ENCODE data around the gene C14orf119. TPM values are rescaled to one million over a fixed set of nuclear protein-coding genes. Genes with fewer than 3 reads are reported as not detected.

C14orf119 gene
- total and polyA plus RNA-seq, 9 of the 15 experiments (the other 6 are each of a cell fraction or from before 2014, with no cell fraction given), result 36.7 to 251 (median 51.8) TPM

DNA sequence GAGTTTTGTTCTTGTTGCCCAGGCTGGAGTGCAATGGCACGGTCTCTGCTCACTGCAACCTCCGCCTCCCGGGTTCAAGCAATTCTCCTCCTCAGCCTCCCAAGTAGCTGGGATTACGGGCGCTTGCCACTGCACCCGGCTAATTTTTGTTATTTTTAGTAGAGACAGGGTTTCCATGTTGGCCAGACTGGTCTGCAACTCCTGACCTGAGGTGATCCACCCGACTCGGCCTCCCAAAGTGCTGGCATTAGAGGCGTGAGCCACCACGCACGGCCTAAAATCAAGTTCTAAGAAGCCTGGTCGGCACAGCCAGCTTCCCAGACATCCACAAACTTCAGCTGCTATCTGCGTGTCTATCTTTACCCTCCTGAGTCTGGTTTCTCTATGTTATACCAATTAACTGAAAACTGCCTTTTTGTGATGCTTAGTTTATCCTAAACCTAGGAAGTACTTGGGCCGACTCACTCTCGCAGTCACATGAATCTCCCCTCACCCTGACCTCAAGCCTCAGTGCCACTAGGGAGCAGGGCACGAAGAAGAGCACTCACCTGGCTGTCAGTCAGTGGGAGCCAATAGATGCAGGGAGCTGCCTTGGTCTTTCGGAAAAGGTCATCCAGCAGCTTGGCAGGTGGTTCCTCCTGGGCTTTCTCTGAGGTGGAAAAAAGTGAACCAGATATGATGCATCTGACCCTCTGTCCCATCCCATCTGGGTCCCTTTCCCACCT, 34.6 kb upstream of the C14orf119 start (continued):
- TF ChIP-seq PHB2 (IDR thresholded peaks at IDR 0.05; ENCODE audit: low read depth) (no peak), HDGF (IDR thresholded peaks at IDR 0.05) (no peak), KDM4B (IDR thresholded peaks at IDR 0.05; ENCODE audit: borderline replicate concordance in 2 of 2, low read depth in 1 of 2) (no peak), HOXB6 (CRISPR knock-in tag; IDR thresholded peaks at IDR 0.05; ENCODE audit: borderline replicate concordance) (no peak)

DNA sequence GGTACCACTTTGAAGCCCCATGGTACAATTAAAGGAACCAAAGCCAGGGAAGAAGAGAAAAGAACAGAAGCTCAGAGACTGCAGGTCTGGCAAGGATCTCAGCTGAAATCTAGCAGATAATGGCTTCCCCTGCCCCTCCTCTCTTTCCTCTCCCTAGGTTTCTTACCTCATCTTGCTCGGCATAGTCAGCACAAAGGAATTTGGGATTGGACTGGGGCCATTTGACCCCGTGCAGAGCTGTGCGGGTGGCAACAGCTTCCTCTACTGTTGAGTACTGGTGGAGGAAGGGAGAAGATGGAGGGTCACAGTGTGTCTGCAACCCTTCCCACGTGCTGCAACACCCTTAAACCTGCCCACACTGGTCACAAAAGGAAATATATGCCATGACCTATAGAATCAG, 33.3 kb upstream of the C14orf119 start:
- no peaks in the 10 kb centered on the region for H3K27me3 ChIP-seq (ENCODE audit: control insufficient read depth in 2 of 2, insufficient read depth in 2 of 2, low read length in 2 of 2)
- CTCF ChIA-PET (ENCODE audit: low intra/inter-chr PET ratio), result no interaction called here
- peaks cover 80% of the 10 kb centered on the region for H3K36me3 ChIP-seq (ENCODE audit: control insufficient read depth, insufficient read depth, low read length)
- DNase-seq (ENCODE audit: extremely low read depth in 1 of 4, low spot score in 3 of 4), result no peak
- no peak overlapping the region for H3K4me3 ChIP-seq
- 0 out of 2 replicates have a peak, but pooled peaks cover 2% of the 10 kb centered on the region for H4K20me1 ChIP-seq (replicated peaks; ENCODE audit: control insufficient read depth, insufficient read depth, low read length)
- BruUV-seq (replicated peaks), result no TSS peak
- peaks cover 5% of the 10 kb centered on the region for H3K9me1 ChIP-seq (ENCODE audit: control insufficient read depth, insufficient read depth, low read length)
- H3K27ac ChIP-seq (ENCODE audit: extremely low read depth, low read depth, low read length), result no peak overlapping the region; the same call in 2 of the 3 replicates
- H3K4me2 ChIP-seq (ENCODE audit: insufficient read depth, low read length), result no peak overlapping the region
- no peak overlapping the region for H3K9ac ChIP-seq (ENCODE audit: insufficient read depth in 1 of 2, low read depth in 2 of 2, low read length in 2 of 2)
- H3K4me1 ChIP-seq (replicated peaks in 1 of 2; ENCODE audit: control insufficient read depth in 2 of 2, insufficient read depth in 2 of 2, low read length in 2 of 2), result peaks cover 2 to 17% of the 10 kb centered on the region in 2 experiments; a peak in 4 of 5 replicates
- H3K79me2 ChIP-seq (ENCODE audit: control insufficient read depth, insufficient read depth, low read length), result peaks cover 17% of the 10 kb centered on the region
- no peak overlapping the region for H2AFZ ChIP-seq (ENCODE audit: low read depth, low read length)
- intact Hi-C loops (cut with micrococcal nuclease), result no loop called here
- no peaks in the 10 kb centered on the region for H3K9me3 ChIP-seq (replicated peaks; ENCODE audit: control insufficient read depth, insufficient read depth, low read depth, low read length)
- FAIRE-seq, result no peak
- POLR2A ChIA-PET, result interaction anchor here (1.1 to 1.8 kb wide), 3 partner anchors 8 to 67 kb away, joined by 4 to 10 read pairs (median 5); partner anchors contain the start of genes ACIN1 and C14orf119
- 25% methylated on average over 4 of the region's 4 CpGs for WGBS (ENCODE audit: insufficient coverage, low coverage, missing lambda C conversion rate)
- no peak for ATAC-seq
- in situ Hi-C loops (cut with MboI), result no loop called here
- TF ChIP-seq PCBP2 (IDR thresholded peaks at IDR 0.05; ENCODE audit: low read depth, low read length, poor library complexity, severe bottlenecking) (no peak), ELF1 (tag; IDR thresholded peaks at IDR 0.05) (no peak), ESRRA (IDR thresholded peaks at IDR 0.05; ENCODE audit: borderline replicate concordance, low read depth) (no peak), BDP1 (IDR thresholded peaks at IDR 0.05; ENCODE audit: insufficient read depth, insufficient read length) (no peak), SRSF7 (optimal IDR thresholded peaks at IDR 0.05; ENCODE audit: low read depth, low read length) (no peak), ZNF197 (CRISPR knock-in tag; IDR thresholded peaks at IDR 0.05; ENCODE audit: low read depth) (no peak), ZNF830 (CRISPR knock-in tag; IDR thresholded peaks at IDR 0.05) (no peak), CBX1 (IDR thresholded peaks at IDR 0.05; ENCODE audit: low read depth) (no peak), RUNX1 (IDR thresholded peaks at IDR 0.05; ENCODE audit: low read depth) (no peak), EGR1 (conservative IDR thresholded peaks at IDR 0.05) (no peak), TCFL5 (CRISPR knock-in tag; conservative IDR thresholded peaks at IDR 0.05) (no peak)
- TF ChIP-seq, protein P1, sequence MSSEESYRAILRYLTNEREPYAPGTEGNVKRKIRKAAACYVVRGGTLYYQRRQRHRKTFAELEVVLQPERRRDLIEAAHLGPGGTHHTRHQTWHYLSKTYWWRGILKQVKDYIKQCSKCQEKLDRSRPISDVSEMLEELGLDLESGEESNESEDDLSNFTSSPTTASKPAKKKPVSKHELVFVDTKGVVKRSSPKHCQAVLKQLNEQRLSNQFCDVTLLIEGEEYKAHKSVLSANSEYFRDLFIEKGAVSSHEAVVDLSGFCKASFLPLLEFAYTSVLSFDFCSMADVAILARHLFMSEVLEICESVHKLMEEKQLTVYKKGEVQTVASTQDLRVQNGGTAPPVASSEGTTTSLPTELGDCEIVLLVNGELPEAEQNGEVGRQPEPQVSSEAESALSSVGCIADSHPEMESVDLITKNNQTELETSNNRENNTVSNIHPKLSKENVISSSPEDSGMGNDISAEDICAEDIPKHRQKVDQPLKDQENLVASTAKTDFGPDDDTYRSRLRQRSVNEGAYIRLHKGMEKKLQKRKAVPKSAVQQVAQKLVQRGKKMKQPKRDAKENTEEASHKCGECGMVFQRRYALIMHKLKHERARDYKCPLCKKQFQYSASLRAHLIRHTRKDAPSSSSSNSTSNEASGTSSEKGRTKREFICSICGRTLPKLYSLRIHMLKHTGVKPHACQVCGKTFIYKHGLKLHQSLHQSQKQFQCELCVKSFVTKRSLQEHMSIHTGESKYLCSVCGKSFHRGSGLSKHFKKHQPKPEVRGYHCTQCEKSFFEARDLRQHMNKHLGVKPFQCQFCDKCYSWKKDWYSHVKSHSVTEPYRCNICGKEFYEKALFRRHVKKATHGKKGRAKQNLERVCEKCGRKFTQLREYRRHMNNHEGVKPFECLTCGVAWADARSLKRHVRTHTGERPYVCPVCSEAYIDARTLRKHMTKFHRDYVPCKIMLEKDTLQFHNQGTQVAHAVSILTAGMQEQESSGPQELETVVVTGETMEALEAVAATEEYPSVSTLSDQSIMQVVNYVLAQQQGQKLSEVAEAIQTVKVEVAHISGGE (CRISPR knock-in tag; IDR thresholded peaks at IDR 0.05), result no peak
- TF ChIP-seq, protein P2, sequence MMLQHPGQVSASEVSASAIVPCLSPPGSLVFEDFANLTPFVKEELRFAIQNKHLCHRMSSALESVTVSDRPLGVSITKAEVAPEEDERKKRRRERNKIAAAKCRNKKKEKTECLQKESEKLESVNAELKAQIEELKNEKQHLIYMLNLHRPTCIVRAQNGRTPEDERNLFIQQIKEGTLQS (IDR thresholded peaks at IDR 0.05), result peak; percentile 57
- TF ChIP-seq, protein P2 (CRISPR knock-in tag; conservative IDR thresholded peaks at IDR 0.05), result no peak

Data from K562 (cell line).